Right renal cortex interstitium (tissue), 3 donors: ENCODE results near the gene AAMP. TPM values are rescaled to one million over a fixed set of nuclear protein-coding genes. Genes with fewer than 3 reads are reported as not detected.
"Not testable (repeated sequence)": the region's sequence is repeated elsewhere in the genome, so short reads cannot be mapped to it uniquely, and the experiment has no call there.

Experiments
- DNase-seq, 3 donors: peaks; one replicate each; pipeline ENCODE4 v3.0.0-alpha.2; 2013; ENCODE audit warnings: low read depth in 3 of 3, low spot score in 2 of 3
- polyA plus RNA-seq, 3 donors: library from polyadenylated mRNA; unstranded; fragments of 120-200 nt; gene quantifications; one replicate each; pipeline ENCODE4 v1.2.1, GENCODE V29; 2013; ENCODE audit not compliant: insufficient read length in 3 of 3

The AAMP gene, protein sequence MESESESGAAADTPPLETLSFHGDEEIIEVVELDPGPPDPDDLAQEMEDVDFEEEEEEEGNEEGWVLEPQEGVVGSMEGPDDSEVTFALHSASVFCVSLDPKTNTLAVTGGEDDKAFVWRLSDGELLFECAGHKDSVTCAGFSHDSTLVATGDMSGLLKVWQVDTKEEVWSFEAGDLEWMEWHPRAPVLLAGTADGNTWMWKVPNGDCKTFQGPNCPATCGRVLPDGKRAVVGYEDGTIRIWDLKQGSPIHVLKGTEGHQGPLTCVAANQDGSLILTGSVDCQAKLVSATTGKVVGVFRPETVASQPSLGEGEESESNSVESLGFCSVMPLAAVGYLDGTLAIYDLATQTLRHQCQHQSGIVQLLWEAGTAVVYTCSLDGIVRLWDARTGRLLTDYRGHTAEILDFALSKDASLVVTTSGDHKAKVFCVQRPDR
- polyA plus RNA-seq = 100 to 1,000 TPM; 124 to 147 (median 128) TPM

DNA sequence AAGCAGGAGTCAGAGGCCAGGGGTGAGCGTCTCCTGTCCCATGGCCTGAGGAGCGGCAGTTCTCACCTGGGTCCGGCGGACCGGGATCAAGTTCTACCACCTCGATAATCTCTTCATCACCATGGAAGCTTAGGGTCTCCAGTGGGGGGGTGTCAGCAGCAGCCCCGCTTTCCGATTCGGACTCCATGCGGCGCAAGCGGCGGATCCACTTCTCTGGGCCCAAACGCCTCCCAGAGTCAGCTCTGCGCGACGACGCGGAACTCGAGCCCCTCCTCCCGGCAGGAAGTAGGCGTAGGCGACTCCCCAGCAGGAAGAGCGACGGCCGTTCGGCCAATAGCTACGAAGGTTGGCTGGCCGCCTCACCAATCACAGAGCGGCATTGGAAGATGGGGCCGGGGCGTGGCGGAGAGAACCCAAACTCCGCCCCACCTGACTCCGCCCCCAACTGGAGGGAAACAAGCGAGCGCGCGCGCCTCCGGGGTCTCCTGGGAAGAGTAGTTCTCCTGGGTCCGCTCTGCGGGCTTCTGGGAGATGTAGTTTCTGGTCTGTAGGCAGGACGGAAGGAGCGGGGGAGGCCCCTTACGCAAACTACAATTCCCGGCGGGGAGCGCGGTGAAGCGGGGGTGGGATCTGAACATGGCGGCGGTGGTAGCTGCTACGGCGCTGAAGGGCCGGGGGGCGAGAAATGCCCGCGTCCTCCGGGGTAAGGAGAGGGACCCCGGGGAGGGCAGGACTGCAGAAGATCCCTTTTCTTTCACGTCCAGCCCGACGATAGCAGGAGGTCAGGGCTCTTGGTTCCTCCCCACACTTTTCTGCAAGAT lies at the start of gene AAMP, which contains the start of gene PNKD:
Gene AAMP, minus strand, starts transcription at position 238 of the 821 bp plus-strand sequence. Its CDS starts 51 bp downstream, at position 187.
Gene PNKD, plus strand, starts transcription at position 620 of the 821 bp plus-strand sequence. Its CDS starts 17 bp downstream, at position 637.
- DNase-seq = peak; percentile 98 to 100 (median 100)

DNA sequence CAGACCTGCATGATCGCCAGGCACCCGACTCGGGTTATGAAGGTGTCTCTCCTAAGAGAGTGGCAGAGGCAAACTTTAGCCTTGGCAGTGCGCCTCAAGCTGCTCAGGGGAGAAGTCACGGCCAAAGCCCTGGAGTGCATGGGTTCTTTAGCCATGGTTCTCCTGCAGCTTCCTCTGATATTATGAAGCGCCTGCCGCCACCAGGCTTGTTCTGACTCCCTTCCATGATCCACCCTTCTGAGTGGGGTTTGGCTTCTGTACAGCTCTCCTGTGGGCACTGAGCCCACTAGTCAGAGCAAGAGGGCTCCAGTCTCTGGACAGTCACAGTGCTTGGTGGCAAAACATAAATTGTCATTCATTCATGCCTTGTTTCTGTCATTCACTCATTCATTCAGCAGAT lies 48.3 kb upstream of the AAMP start:
- no peak for DNase-seq

DNA sequence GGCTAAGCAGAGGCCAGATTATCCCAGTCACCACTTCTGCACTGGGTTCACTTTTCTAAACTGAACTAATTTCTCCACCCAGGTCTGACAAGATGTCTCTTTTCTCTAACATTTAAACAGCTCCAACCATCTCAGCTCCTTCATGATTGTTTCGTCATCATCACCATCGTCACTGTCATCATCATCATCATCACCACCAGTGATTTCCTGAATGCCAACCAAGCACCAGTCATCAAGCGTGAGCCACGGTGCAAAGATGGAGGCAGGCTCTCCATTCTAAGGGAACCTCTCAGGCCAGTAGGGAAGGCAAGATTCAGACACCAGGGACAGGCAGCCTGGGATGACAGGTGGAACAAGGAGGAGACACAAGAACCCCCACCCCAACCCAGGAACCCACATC lies 47.9 kb upstream of the AAMP start:
- DNase-seq = no peak

DNA sequence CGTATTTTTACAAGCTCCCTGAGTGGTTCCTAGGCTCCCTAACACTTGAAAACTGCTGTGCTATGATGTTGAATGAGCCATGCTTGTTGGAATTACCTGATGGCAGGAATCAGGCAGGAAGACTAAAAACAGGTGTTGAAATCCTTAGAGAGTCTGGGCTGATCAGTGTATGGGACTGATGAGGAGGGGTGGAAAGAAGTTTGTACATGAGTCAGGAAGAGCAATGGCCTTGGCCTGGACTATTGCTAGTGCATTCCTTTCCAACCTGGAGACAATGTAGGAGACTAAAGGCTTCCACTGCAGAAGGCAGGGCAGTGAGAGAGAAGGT lies 47.3 kb upstream of the AAMP start:
- no peak for DNase-seq

DNA sequence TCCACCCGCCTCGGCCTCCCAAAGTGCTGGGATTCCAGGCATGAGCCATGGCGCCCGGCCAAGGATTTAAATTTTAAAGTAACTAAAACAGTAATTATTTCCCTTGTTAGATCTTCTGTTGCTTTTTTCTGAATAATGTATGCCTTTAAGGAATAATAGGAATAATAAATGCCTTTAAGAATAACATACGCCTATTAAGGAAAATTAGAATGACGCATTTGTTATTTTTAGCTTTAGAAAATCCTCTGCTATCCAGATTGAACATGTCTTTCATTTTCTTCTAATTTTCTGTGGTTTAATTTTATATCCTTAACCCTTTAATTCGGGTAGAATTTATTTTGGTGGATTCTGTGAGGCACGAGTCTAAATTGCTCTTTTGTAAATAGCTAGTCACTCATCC lies 45.5 kb upstream of the AAMP start:
- no peak for DNase-seq

DNA sequence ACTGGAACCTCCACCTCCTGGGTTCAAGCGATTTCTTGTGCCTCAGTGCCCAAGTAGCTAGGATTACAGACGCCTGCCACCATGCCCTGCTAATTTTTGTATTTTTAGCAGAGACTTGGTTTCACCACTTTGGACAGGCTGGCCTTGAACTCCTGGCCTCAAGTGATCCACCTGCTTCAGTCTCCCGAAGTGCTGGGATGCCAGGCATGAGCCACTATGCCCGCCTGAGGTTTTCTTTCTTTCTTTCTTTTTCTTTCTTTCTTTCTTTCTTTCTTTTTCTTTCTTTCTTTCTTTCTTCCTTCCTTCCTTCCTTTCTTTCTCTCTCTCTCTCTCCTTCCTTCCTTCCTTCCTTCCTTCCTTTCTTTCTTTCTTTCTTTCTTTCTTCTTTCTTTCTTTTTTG lies 44.8 kb upstream of the AAMP start:
- not testable (repeated sequence) for DNase-seq

DNA sequence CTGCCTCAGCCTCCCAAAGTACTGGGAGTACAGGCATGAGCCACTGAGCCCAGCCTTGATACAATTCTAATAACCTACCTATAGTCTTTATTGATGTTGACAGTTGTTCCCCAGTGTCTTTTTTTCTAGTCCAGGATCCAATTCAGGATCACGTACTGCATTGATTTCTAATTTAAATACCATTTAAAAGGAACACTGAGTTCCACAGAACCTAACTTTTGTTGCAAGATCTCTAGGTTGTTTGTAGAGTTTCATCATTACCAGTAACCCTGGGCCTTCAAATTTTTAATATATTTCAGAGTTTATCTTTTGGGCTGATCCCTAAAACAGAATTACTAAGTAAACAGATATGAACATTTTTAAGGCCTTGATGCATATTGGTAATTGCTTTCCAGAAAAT lies 43.4 kb upstream of the AAMP start:
- DNase-seq = no peak

DNA sequence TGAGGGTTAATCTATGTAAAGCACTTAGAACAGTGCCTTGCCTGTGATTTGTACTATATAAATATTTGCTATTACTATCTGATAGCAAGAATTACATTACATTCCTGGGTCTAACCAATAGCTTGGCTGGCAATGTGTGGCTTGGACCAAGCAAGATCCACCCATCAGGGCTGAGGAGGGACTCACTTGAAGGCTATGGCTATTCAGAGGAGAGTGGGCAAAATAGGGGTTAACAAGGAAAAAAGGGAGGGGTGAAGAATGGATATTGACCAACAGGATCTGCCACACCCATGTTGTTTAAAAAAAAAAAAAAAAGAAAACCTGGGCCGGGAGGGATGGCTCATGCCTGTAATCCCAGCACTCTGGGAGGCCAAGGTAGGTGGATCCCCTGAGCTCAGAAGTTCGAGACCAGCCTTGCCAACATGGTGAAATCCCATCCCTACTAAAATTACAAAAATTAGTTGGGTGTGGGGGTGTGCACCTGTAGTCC lies 42.4 kb upstream of the AAMP start:
- DNase-seq = no peak

DNA sequence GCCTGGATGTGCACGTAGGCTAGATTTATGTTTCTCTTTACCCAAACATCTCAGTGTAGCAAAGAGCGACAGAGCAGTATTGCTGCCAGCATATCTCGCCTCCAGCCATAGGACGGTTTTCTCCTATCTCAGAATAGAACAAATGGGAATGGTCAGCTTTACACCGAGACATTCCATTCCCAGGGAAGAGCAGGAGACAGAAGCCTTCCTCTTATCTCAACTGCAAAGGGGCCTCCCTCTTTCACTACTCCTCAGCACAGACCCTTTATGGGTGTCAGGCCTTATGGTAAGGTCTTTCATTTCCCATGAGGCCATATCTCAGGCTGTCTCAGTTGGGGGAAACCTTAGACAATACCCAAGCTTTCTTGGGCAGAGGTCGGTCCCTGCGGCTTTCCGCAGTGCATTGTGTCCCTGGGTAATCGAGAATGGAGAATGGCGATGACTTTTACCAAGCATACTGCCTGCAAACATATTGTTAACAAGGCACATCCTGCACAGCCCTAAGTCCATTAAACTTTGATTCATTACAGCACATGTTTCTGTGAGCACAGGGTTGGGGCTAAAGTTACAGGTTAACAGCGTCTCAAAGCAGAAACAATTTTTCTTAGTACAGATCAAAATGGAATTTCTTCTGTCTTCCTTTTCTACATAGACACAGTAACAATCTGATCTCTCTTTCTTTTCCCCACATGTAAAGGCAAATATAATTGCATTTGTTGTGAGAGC lies 41.8 kb upstream of the AAMP start:
- DNase-seq = not testable (repeated sequence)

DNA sequence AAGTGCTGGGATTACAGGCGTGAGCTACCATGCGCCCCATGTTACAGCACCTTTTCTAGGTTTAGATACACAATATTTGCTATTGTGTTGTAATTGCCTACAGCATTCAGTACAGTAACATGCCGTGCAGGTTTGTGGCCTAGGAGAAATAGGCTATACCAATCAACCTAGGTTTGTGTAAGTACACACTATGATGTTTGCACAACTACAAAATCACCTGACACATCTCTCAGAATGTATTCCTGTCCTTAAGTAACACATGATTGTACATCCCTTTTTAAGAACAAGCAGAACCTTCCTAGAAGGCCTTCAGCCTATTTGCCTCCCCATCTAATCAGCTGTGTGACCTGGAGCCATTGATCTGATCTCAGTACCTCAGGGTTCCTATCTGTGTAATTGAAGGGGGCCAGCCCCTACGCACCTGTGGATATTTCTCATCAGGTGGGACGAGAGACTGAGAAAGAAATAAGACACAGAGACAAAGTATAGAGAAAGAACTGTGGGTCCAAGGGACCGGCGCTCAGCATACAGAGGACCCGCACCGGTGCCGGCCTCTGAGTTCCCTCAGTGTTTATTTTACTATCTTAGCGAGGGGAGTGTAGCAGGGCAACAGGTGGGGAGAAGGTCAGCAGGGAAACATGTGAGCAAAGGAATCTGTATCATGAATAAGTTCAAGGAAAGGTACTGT lies 41.1 kb upstream of the AAMP start:
- no peak for DNase-seq

DNA sequence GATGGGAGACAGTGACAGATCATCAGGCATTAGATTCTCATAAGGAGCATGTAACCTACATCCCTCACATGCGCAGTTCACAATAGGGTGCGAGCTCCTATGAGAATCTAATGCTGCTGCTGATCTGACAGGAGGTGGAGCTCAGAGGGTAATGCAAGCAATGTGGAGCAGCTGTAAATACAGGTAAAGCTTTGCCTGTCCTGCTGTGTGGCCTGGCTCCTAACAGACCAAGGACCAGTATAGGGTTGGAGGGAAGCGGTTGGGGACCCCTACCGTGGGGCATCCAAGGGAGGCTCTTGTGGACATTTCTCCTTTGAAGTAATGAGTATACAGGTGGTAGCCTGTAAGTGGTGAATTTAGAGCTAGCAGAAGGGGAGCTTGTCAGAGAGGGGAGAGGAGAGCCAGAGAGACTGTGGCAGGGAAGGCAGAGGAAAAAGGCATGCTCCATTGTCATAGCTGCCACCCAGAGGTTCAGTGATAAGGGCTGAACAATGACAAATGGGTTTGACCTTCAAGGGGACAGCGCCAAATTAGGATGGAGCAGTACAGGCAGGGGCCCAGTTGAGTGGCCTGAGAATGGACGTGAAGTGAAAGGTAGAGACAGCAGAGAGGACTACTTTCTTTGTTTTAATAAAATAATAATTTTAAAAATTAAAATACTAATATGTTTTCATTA lies 37.6 kb upstream of the AAMP start:
- DNase-seq = no peak

DNA sequence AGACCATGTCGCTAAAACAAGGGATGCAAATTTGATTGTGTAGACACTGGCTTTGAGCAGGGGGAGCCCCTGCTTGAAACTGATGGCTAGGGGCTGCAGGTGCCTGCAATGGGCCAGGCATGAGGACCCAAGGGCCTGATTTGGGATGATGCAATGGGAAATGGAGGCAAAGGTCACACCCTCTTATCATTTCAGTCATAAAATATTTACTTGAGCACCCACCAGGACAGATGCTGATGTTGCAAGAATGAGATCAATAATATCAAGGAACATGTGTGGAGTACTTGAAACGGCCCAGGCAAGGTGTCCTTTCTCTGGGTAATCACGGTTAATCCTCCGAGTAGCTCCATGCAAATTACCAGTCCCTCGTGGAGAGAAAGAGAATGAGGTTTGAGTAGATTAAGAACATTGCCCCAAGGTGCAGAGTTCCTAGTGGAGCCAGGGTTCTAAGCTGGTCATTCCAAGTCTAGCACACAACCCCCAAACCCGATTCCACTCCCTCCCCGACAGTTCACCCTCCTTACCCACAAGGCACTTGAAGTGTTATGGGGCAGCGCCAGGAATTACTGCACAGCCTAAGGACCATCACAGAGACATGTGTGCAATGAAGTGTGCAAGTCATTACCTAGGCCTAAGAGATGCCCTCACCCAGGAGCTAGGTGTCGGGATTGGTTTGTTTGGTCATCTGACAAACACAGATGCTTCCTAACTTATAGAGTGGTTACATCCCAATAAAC lies 36.4 kb upstream of the AAMP start:
- no peak for DNase-seq

DNA sequence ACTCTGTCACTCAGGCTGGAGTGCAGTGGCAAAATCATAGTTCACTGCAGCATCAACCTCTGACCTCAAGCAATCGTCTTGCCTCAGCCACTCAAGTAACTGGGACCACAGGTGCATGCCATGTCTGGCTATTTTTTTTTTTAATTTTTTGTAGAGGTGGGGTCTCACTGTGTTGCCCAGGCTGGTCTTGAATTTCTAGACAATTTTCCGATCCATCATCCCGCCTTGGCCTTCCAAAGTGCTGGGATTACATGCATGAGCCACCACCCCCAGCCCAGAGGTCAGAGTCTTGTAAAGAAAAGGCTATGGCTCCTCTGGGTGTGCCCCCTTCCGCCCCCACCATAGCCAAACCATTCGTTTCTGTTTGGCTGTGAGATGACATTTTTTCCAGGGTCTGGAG lies 35.4 kb upstream of the AAMP start:
- no peak for DNase-seq

DNA sequence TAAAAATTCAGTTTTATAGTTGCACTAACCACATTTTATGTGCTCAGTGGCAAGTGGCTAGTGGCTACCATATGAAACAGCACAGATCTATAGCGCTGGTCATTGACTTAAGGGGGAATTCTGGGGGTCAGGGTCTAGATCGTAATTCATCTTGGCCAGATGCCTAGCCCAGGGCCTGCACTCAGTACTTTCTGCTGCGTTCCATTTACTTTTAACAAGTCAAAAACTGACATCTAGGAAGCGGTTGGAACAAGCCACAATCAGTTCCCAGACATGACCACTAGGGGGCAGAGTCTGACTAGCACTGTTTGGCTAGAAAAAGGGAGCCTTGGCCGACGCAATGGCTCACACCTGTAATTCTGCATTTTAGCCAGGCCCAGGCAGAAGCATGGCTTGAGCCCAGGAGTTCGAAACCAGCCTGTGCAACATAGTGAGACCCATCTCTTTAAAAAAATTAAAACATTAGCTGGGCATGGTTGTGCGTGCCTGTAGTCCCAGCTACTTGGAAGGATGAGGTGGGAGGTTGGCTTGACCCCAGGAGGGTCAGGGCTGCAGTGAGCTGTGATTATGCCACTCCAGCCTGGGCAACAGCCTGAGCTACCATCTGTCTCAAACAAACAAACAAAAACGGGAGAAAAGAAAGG lies 31.4 kb upstream of the AAMP start:
- peak in 2 of 3 donors; percentile 81 to 82 for DNase-seq

DNA sequence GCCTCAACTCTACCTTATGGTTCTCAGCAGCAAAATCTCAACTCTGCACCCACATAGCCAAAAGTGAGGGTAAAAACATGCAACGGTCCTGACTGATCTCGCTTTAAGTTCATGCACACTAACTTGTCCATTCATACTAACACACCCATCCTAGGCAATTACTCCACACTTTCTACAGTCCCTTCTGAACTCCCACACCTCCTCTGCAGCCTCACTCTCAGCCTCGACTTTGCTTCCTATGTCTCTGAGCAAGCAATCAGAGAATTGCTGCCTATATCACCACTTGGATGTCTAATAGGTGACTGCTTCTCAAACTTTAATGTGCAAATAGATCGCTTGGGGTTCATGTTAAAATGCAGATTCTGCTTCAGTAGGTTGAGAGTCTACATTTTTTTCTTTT lies 30.2 kb upstream of the AAMP start:
- DNase-seq = no peak

DNA sequence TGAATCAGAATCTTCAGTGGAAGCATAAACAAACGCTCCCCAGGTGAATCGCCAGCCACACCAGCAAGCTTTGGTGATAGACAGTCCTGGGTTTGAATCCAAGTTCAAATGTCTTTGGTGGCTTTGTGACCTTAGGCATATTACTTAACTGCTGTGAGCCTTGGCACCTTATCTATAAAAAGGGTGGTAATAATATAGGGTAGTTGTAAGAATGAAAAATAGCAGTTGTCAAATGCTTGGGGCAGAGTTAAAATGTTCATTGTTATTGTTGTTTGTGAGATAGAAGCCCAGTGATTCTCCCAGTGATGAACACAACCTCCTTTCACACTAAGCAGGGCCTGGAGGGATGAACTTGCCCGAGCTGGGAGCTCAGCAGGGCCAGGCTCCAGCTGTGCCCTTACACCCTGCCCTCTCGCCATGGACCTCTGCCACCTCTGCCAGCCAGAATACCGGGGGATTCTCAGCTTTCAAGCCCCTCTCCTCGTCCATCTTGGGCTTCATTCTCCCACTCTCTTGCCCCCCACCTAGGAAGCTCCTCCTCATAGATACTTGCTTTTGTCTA lies 28.5 kb upstream of the AAMP start:
- DNase-seq = no peak

DNA sequence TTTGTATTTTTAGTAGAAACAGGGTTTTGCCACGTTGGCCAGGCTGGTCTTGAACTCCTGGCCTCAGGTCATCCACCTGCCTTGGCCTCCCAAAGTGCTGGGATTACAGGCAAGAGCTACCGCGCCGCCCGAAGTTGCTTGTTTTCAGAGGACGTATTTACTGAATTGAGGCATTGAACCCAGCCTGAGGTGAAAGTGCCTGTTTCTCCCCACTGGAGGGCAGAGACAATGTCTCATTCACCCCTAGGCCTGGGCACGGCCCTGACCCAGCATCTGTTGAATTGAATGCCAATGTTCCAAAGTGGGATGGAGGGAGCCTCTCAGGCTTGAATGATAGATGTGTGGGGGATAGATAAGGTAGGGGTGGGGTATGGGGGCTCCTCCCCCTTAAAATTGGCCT lies 26.9 kb upstream of the AAMP start:
- no peak for DNase-seq

DNA sequence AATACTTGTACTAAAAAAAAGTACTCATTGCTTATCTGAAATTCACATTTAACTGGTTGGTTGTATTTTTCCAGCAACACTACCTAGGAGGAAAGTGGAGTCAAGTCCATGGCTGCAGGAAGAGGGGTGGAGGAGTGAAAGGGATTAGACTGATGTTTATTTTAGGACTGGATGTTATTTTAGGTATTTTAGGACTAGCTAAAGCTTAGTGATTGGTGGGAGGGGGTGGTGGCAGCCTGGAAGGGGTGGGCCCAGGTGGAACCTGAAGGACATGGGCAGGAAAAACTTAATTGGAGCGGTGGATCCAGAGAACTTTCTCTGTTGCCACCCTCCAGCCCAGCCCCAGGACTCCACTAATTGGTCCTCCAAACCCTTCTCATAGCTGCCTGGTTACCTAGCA lies 26.3 kb upstream of the AAMP start:
- no peak for DNase-seq
